IMR-90 (cell line): Measurements from ENCODE around the gene GLRA3. TPM values are rescaled to one million over a fixed set of nuclear protein-coding genes. Genes with fewer than 3 reads are reported as not detected.

Source experiments
- ATAC-seq: fragments of 200-7000 bp; cut with Tn5 transposase; 2 replicates; pipeline ENCODE4 v1.9.1; 2020; ENCODE audit warnings: low read depth, mild to moderate bottlenecking, moderate library complexity
- BruUV-seq: library from RNA; stranded (reverse); fragments of 400-500 nt; replicated peaks from 2 replicates; lab custom pipeline; 2021; lab: Mats Ljungman, UMichigan
- CTCF ChIA-PET: fragments of 300-600 bp; formaldehyde crosslinking; extraction: SDS; loops from one replicate; lab custom pipeline; 2021; ENCODE audit warnings: antibody characterized with exemption; lab: Yijun Ruan, JAX
- POLR2A ChIA-PET: fragments of 300-600 bp; sonication (Branson Sonifier 250); formaldehyde crosslinking; loops from one replicate; lab custom pipeline; 2022; ENCODE audit warnings: antibody characterized with exemption; ENCODE audit not compliant: unreplicated experiment; lab: Charles Lee
- DNase-seq: peaks from one replicate; pipeline ENCODE4 v3.0.0; 2013
- H2AFZ ChIP-seq: replicated peaks from 2 replicates; pipeline ENCODE3; 2013; ENCODE audit warnings: low read length, mild to moderate bottlenecking; ENCODE audit not compliant: poor library complexity
- H2AK5ac ChIP-seq: 2 replicates; pipeline ENCODE4 v1.6.1; 2013; ENCODE audit warnings: low read depth, low read length, inconsistent platforms
- H2AK9ac ChIP-seq: replicated peaks from 2 replicates; pipeline ENCODE3; 2013; ENCODE audit warnings: mild to moderate bottlenecking, low read depth, low read length, moderate library complexity; ENCODE audit not compliant: poor library complexity
- H2BK120ac ChIP-seq: 2 replicates; pipeline ENCODE4 v1.6.1; 2013; ENCODE audit warnings: low read depth, low read length, inconsistent platforms
- H2BK15ac ChIP-seq: 3 replicates; pipeline ENCODE4 v1.6.1; 2013; ENCODE audit warnings: low read depth, low read length, inconsistent platforms
- H2BK20ac ChIP-seq: 2 replicates; pipeline ENCODE4 v1.6.1; 2013; ENCODE audit warnings: low read depth, mild to moderate bottlenecking, inconsistent platforms, low read length, moderate library complexity
- H2BK5ac ChIP-seq: 2 replicates; pipeline ENCODE4 v1.6.1; 2013; ENCODE audit warnings: mild to moderate bottlenecking, low read depth, low read length, inconsistent platforms; ENCODE audit not compliant: poor library complexity, severe bottlenecking
- H3K14ac ChIP-seq: replicated peaks from 2 replicates; pipeline ENCODE4 v1.6.1; 2013; ENCODE audit warnings: low read depth, low read length, inconsistent platforms
- H3K18ac ChIP-seq: 2 replicates; pipeline ENCODE4 v1.6.1; 2013; ENCODE audit warnings: low read depth, low read length, control low read depth
- H3K23ac ChIP-seq: 2 replicates; pipeline ENCODE4 v1.6.1; 2013; ENCODE audit warnings: low read depth, low read length, inconsistent platforms
- H3K27ac ChIP-seq: 2 replicates; pipeline ENCODE4 v1.5.1; 2013; ENCODE audit warnings: mild to moderate bottlenecking, control low read depth, low read length; ENCODE audit not compliant: insufficient read depth
- H3K27me3 ChIP-seq: 2 replicates; pipeline ENCODE4 v1.6.1; 2013; ENCODE audit warnings: low read length; ENCODE audit not compliant: control insufficient read depth, insufficient read depth
- H3K36me3 ChIP-seq: 2 replicates; pipeline ENCODE4 v1.6.1; 2013; ENCODE audit warnings: low read length, mixed read lengths; ENCODE audit not compliant: control insufficient read depth, insufficient read depth
- H3K4ac ChIP-seq: 2 replicates; pipeline ENCODE4 v1.6.1; 2013; ENCODE audit warnings: low read depth, low read length, inconsistent platforms
- H3K4me1 ChIP-seq: 2 replicates; pipeline ENCODE4 v1.6.1; 2013; ENCODE audit warnings: low read length, mixed read lengths; ENCODE audit not compliant: control insufficient read depth, insufficient read depth
- H3K4me2 ChIP-seq: 2 replicates; pipeline ENCODE4 v1.6.1; 2013; ENCODE audit warnings: low read depth, mild to moderate bottlenecking, control low read depth, low read length, moderate library complexity
- H3K4me3 ChIP-seq: 2 replicates; pipeline ENCODE4 v1.5.1; 2013; ENCODE audit warnings: low read depth, mild to moderate bottlenecking, control low read depth, low read length, moderate library complexity; ENCODE audit not compliant: insufficient read depth
- H3K56ac ChIP-seq: 2 replicates; pipeline ENCODE4 v1.6.1; 2013; ENCODE audit warnings: low read length, inconsistent platforms; ENCODE audit not compliant: insufficient read depth; ENCODE audit errors: extremely low read depth
- H3K79me1 ChIP-seq, 2 experiments: 2 replicates each; pipeline ENCODE4 v1.6.1; 2013; ENCODE audit warnings: low read length in 2 of 2, inconsistent platforms in 1 of 2, low read depth in 1 of 2
- H3K9ac ChIP-seq: 2 replicates; pipeline ENCODE4 v1.6.1; 2013; ENCODE audit warnings: low read depth, low read length, control low read depth
- H3K9me1 ChIP-seq: 2 replicates; pipeline ENCODE4 v1.6.1; 2013; ENCODE audit warnings: low read length, inconsistent platforms; ENCODE audit not compliant: insufficient read depth
- H3K9me3 ChIP-seq: 2 replicates; pipeline ENCODE4 v1.6.1; 2013; ENCODE audit warnings: low read length; ENCODE audit not compliant: control insufficient read depth, insufficient read depth
- H4K20me1 ChIP-seq: 2 replicates; pipeline ENCODE4 v1.6.1; 2013; ENCODE audit warnings: low read length, inconsistent platforms; ENCODE audit not compliant: insufficient read depth
- H4K5ac ChIP-seq: 2 replicates; pipeline ENCODE4 v1.6.1; 2013; ENCODE audit warnings: mild to moderate bottlenecking, low read depth, low read length, control low read depth
- H4K8ac ChIP-seq, 2 experiments: 2 replicates each; pipeline ENCODE4 v1.6.1; 2013; ENCODE audit warnings: low read depth in 2 of 2, low read length in 2 of 2, control low read depth in 1 of 2, inconsistent platforms in 1 of 2
- H4K91ac ChIP-seq: 2 replicates; pipeline ENCODE4 v1.6.1; 2013; ENCODE audit warnings: low read depth, low read length, inconsistent platforms; ENCODE audit not compliant: insufficient read depth
- MXI1 ChIP-seq: IDR thresholded peaks from 2 replicates; pipeline ENCODE4 v1.6.1; 2012; ENCODE audit warnings: low read depth, mild to moderate bottlenecking, low read length, moderate library complexity, borderline replicate concordance
- POLR2A ChIP-seq: IDR thresholded peaks from 2 replicates; pipeline ENCODE4 v1.6.1; 2012; ENCODE audit warnings: mild to moderate bottlenecking, low read depth, low read length
- WGBS, 2 experiments: methylation state at CpG; one replicate each; pipeline versions ENCODE4 v1.1.5 to v1.1.7; 2013; ENCODE audit warnings: missing lambda C conversion rate in 2 of 2; ENCODE audit not compliant: insufficient read length in 1 of 2; ENCODE audit errors: extremely low coverage in 2 of 2; 5-methylcytosine and 5-hydroxymethylcytosine counted together
- dilution Hi-C: fragments of 300-500 bp; cut with HindIII; formaldehyde crosslinking; loops from one replicate; pipeline ENCODE4 v1.14.3; 2018; ENCODE audit warnings: low sequenced_read_pairs; ENCODE audit not compliant: unreplicated experiment
- in situ Hi-C: fragments of 300-500 bp; cut with MboI; formaldehyde crosslinking; loops from 3 replicates; pipeline ENCODE4 v1.14.3; 2019; ENCODE audit warnings: low sequenced_read_pairs, inconsistent platforms, mixed read lengths
- intact Hi-C: fragments of 100-400 bp; cut with micrococcal nuclease; formaldehyde crosslinking; loops from 2 replicates; pipeline ENCODE4 v1.10.0; 2022
- polyA plus RNA-seq, 3 experiments: library from polyadenylated mRNA; depleted of rRNA; stranded (reverse); fragments of >200 nt; gene quantifications; 2 replicates each; pipeline ENCODE4 v1.2.3, GENCODE V29; 2012; ENCODE audit warnings: low replicate concordance in 1 of 3
- total RNA-seq: library from RNA; depleted of rRNA; stranded (reverse); fragments of >200 nt; gene quantifications from 2 replicates; pipeline ENCODE4 v1.2.3, GENCODE V29; 2012
- TF ChIP-seq, protein P1 (sequence below): fragments of 150-350 bp; IDR thresholded peaks from 2 replicates; pipeline ENCODE4 v1.6.1; 2016; ENCODE audit warnings: low read depth, mild to moderate bottlenecking, low read length, moderate library complexity, borderline replicate concordance

Gene GLRA3
- total and polyA plus RNA-seq, 2 of the 4 experiments (the other 2 are of a cell fraction): not detected

DNA sequence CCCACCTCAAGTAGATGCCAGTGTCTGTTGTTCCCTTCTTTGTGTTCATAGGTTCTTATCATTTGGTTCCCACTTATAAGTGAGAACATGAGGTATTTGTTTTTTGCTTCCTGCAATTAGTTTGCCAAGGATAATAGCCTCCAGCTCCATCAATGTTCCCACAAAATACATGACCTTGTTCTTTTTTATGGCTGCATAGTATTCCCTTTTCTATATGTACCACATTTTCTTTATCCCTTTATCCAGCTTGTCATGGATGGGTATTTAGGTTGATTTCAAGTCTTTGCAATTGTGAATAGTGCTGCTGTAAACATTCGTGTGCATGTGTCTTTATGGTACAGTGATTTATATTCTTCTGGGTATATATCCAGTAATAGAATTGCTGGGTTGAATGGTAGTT is 138.4 kb downstream of the GLRA3 start:
- BruUV-seq: no TSS peak
- dilution Hi-C loops: no loop called here
- Histone ChIP-seq H3K27me3 (no peaks in the 10 kb centered on the region), H3K4me3 (no peak overlapping the region), H2BK20ac (no peak overlapping the region), H2BK15ac (no peak overlapping the region), H2BK120ac (no peak overlapping the region), H4K91ac (no peak overlapping the region), H4K5ac (no peak overlapping the region), H3K27ac (no peak overlapping the region), H3K79me1 (no peaks in the 10 kb centered on the region), H3K23ac (no peak overlapping the region), H2AK5ac (no peak overlapping the region), H3K4me2 (no peak overlapping the region), H2AFZ (no peak overlapping the region), H3K9me1 (no peaks in the 10 kb centered on the region), H3K4me1 (no peaks in the 10 kb centered on the region), H4K8ac (no peak overlapping the region), H3K9ac (no peak overlapping the region), H4K20me1 (no peaks in the 10 kb centered on the region), H3K18ac (no peak overlapping the region), H3K9me3 (0 out of 2 replicates have a peak, but pooled peaks cover 2% of the 10 kb centered on the region), H3K4ac (no peak overlapping the region), H3K56ac (no peak overlapping the region), H2AK9ac (no peak overlapping the region), H3K36me3 (no peaks in the 10 kb centered on the region), H3K14ac (no peak overlapping the region), H2BK5ac (no peak overlapping the region)
- DNase-seq: no peak
- TF ChIP-seq, protein P1, sequence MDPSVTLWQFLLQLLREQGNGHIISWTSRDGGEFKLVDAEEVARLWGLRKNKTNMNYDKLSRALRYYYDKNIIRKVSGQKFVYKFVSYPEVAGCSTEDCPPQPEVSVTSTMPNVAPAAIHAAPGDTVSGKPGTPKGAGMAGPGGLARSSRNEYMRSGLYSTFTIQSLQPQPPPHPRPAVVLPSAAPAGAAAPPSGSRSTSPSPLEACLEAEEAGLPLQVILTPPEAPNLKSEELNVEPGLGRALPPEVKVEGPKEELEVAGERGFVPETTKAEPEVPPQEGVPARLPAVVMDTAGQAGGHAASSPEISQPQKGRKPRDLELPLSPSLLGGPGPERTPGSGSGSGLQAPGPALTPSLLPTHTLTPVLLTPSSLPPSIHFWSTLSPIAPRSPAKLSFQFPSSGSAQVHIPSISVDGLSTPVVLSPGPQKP: no peak
- no peak for TF ChIP-seq MXI1
- no peak for TF ChIP-seq POLR2A
- ATAC-seq: no peak
- intact Hi-C loops: no loop called here
- in situ Hi-C loops: no loop called here
- ChIA-PET CTCF (no interaction called here), POLR2A (no interaction called here)
- no CpG with 5 or more reads among the region's 1 CpG for WGBS, 2 experiments
